ENCODE measurements around the gene RTRAF. TPM values are rescaled to one million over a fixed set of nuclear protein-coding genes. Genes with fewer than 3 reads are reported as not detected.

Gene RTRAF
- 47.1 and 65.0 TPM in 2 replicates for total RNA-seq

GRCh38 chr14:51989293-51990234 is at the start of gene RTRAF:
Gene RTRAF, plus strand, starts transcription at chr14:51989546. Its CDS starts 94 bp downstream, at chr14:51989640.

Other genes starting within 250 kb of the RTRAF start
- under 0.01 TPM in 1 of 2 replicates, not detected in the other for gene GNG2, start 128.9 kb upstream of the RTRAF start, total RNA-seq
- gene NID2, start 79.5 kb downstream of the RTRAF start, total RNA-seq: 292 and 830 TPM in 2 replicates

Data from placental epithelial cell (primary cell).